HEK293 (cell line): ENCODE data around the gene EEF1A2.

Source experiments
- MZF1 ChIP-seq: fragments of 450-650 bp; formaldehyde crosslinking; IDR thresholded peaks from 2 replicates; pipeline ENCODE4 v1.5.1; 2017; ENCODE audit warnings: missing biosample characterization, missing genetic modification characterization, borderline replicate concordance
- RBAK ChIP-seq: fragments of 450-650 bp; formaldehyde crosslinking; IDR thresholded peaks from 2 replicates; pipeline ENCODE4 v1.5.1; 2016; ENCODE audit warnings: missing biosample characterization, missing genetic modification characterization
- SCRT2 ChIP-seq: fragments of 450-650 bp; formaldehyde crosslinking; IDR thresholded peaks from 2 replicates; pipeline ENCODE4 v1.5.1; 2016; ENCODE audit warnings: missing biosample characterization, missing genetic modification characterization
- SP2 ChIP-seq: fragments of 450-650 bp; formaldehyde crosslinking; IDR thresholded peaks from 2 replicates; pipeline ENCODE4 v1.5.1; 2016; ENCODE audit warnings: missing biosample characterization, missing genetic modification characterization
- YY1 ChIP-seq: fragments of 450-650 bp; formaldehyde crosslinking; IDR thresholded peaks from 2 replicates; pipeline ENCODE4 v1.5.1; 2018; ENCODE audit warnings: missing biosample characterization, missing genetic modification characterization
- ZBTB7A ChIP-seq: fragments of 450-650 bp; formaldehyde crosslinking; IDR thresholded peaks from 2 replicates; pipeline ENCODE4 v1.5.1; 2016; ENCODE audit warnings: low read depth, missing biosample characterization, missing genetic modification characterization
- ZBTB8A ChIP-seq: fragments of 450-650 bp; formaldehyde crosslinking; IDR thresholded peaks from 2 replicates; pipeline ENCODE4 v1.5.1; 2016; ENCODE audit warnings: missing biosample characterization, missing genetic modification characterization
- ZEB2 ChIP-seq: fragments of 450-650 bp; formaldehyde crosslinking; IDR thresholded peaks from 2 replicates; pipeline ENCODE4 v1.5.1; 2016; ENCODE audit warnings: missing biosample characterization, missing genetic modification characterization
- ZNF10 ChIP-seq: fragments of 450-650 bp; formaldehyde crosslinking; IDR thresholded peaks from 2 replicates; pipeline ENCODE4 v1.5.1; 2017; ENCODE audit warnings: missing biosample characterization, missing genetic modification characterization
- ZNF112 ChIP-seq: fragments of 450-650 bp; formaldehyde crosslinking; IDR thresholded peaks from 2 replicates; pipeline ENCODE4 v1.5.0; 2017; ENCODE audit warnings: missing biosample characterization, missing genetic modification characterization
- ZNF132 ChIP-seq: fragments of 450-650 bp; formaldehyde crosslinking; IDR thresholded peaks from 2 replicates; pipeline ENCODE4 v1.5.1; 2017; ENCODE audit warnings: missing biosample characterization, missing genetic modification characterization, borderline replicate concordance
- ZNF211 ChIP-seq: fragments of 450-650 bp; formaldehyde crosslinking; IDR thresholded peaks from 2 replicates; pipeline ENCODE4 v1.5.1; 2016; ENCODE audit warnings: low read depth, missing biosample characterization, missing genetic modification characterization
- ZNF266 ChIP-seq: fragments of 450-650 bp; formaldehyde crosslinking; IDR thresholded peaks from 2 replicates; pipeline ENCODE4 v1.5.1; 2016; ENCODE audit warnings: missing biosample characterization, missing genetic modification characterization, low read depth
- ZNF292 ChIP-seq: fragments of 450-650 bp; formaldehyde crosslinking; IDR thresholded peaks from 2 replicates; pipeline ENCODE4 v1.5.1; 2016; ENCODE audit warnings: low read depth, missing biosample characterization, missing genetic modification characterization, borderline replicate concordance
- ZNF335 ChIP-seq: fragments of 450-650 bp; formaldehyde crosslinking; conservative IDR thresholded peaks from 2 replicates; pipeline ENCODE4 v1.5.1; 2016; ENCODE audit warnings: missing biosample characterization, missing genetic modification characterization
- ZNF548 ChIP-seq: fragments of 450-650 bp; formaldehyde crosslinking; IDR thresholded peaks from 2 replicates; pipeline ENCODE4 v1.5.1; 2016; ENCODE audit warnings: missing biosample characterization, missing genetic modification characterization
- ZNF555 ChIP-seq: fragments of 450-650 bp; formaldehyde crosslinking; conservative IDR thresholded peaks from 2 replicates; pipeline ENCODE4 v1.5.1; 2017; ENCODE audit warnings: missing biosample characterization, mild to moderate bottlenecking, missing genetic modification characterization, inconsistent platforms
- ZNF561 ChIP-seq: fragments of 450-650 bp; IDR thresholded peaks from 2 replicates; pipeline ENCODE4 v1.5.1; 2018; ENCODE audit warnings: missing biosample characterization, missing genetic modification characterization, borderline replicate concordance
- ZNF629 ChIP-seq: fragments of 450-650 bp; formaldehyde crosslinking; IDR thresholded peaks from 2 replicates; pipeline ENCODE4 v1.5.1; 2017; ENCODE audit warnings: missing biosample characterization, missing genetic modification characterization
- ZNF76 ChIP-seq: fragments of 450-650 bp; formaldehyde crosslinking; IDR thresholded peaks from 2 replicates; pipeline ENCODE4; 2016; ENCODE audit warnings: low read depth, missing biosample characterization, missing genetic modification characterization, borderline replicate concordance
- ZXDB ChIP-seq: fragments of 450-650 bp; formaldehyde crosslinking; IDR thresholded peaks from 2 replicates; pipeline ENCODE4 v1.5.1; 2016; ENCODE audit warnings: missing biosample characterization, missing genetic modification characterization
- TF ChIP-seq, protein P1 (sequence below): fragments of 450-650 bp; formaldehyde crosslinking; IDR thresholded peaks from 2 replicates; pipeline ENCODE4 v1.5.1; 2016; ENCODE audit warnings: missing biosample characterization, missing genetic modification characterization
- TF ChIP-seq, protein P2 (sequence below): fragments of 450-650 bp; formaldehyde crosslinking; IDR thresholded peaks from 2 replicates; pipeline ENCODE4 v1.5.1; 2016; ENCODE audit warnings: missing biosample characterization, missing genetic modification characterization, borderline replicate concordance
- TF ChIP-seq, protein P3 (sequence below): fragments of 450-650 bp; formaldehyde crosslinking; IDR thresholded peaks from 2 replicates; pipeline ENCODE4 v1.5.1; 2017; ENCODE audit warnings: missing biosample characterization, mild to moderate bottlenecking, missing genetic modification characterization, moderate library complexity
- TF ChIP-seq, protein P4 (sequence below): fragments of 450-650 bp; formaldehyde crosslinking; IDR thresholded peaks from 2 replicates; pipeline ENCODE4 v1.5.1; 2016; ENCODE audit warnings: missing biosample characterization, missing genetic modification characterization
- TF ChIP-seq, protein P5 (sequence below): fragments of 450-650 bp; formaldehyde crosslinking; IDR thresholded peaks from 2 replicates; pipeline ENCODE4 v1.5.1; 2016; ENCODE audit warnings: missing biosample characterization, missing genetic modification characterization

The EEF1A2 gene

DNA sequence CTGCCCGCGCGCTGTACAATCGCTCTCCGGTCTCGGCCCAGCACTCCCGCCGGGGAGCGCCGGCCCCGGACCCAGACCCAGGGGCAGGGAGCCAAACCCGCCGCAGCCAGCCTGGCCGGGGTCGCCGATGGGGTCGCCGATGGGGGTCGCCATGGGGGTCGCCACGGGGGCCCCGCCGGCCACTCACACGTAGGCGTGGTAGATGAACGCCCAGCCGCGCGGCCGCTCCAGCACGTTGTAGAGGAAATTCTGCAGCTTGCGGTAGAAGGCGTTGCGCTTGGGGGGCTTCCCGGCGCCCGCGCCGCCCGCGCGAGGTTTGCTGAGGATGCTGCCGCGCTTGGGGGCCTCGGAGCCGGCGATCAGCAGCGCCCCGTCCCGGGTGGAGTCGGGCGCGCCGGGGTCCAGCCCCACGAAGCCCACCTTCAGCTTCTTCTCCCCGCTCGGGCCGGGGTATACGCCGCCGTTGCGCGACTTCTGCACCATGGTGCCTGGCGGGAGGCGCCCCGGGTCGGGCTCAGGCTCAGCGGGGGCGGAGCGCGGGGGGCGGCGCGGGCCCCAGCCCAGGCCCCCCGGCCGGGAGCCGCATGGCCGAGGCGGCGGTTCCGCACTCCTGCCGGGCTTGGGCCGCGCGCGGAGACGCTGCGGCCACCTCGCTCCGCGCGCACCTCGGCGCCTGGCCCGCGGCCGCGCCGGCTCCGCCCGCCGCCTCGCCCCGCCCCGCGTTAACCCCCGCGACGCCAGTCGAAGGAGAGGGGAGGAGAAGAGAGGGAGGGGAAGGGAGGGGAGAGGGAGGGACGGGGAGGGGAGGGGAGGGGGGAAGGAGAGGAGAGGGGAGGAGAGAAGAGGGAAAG, 26.7 kb downstream of the EEF1A2 start, which contains the start of gene KCNQ2 (continued):
- TF ChIP-seq, protein P1, sequence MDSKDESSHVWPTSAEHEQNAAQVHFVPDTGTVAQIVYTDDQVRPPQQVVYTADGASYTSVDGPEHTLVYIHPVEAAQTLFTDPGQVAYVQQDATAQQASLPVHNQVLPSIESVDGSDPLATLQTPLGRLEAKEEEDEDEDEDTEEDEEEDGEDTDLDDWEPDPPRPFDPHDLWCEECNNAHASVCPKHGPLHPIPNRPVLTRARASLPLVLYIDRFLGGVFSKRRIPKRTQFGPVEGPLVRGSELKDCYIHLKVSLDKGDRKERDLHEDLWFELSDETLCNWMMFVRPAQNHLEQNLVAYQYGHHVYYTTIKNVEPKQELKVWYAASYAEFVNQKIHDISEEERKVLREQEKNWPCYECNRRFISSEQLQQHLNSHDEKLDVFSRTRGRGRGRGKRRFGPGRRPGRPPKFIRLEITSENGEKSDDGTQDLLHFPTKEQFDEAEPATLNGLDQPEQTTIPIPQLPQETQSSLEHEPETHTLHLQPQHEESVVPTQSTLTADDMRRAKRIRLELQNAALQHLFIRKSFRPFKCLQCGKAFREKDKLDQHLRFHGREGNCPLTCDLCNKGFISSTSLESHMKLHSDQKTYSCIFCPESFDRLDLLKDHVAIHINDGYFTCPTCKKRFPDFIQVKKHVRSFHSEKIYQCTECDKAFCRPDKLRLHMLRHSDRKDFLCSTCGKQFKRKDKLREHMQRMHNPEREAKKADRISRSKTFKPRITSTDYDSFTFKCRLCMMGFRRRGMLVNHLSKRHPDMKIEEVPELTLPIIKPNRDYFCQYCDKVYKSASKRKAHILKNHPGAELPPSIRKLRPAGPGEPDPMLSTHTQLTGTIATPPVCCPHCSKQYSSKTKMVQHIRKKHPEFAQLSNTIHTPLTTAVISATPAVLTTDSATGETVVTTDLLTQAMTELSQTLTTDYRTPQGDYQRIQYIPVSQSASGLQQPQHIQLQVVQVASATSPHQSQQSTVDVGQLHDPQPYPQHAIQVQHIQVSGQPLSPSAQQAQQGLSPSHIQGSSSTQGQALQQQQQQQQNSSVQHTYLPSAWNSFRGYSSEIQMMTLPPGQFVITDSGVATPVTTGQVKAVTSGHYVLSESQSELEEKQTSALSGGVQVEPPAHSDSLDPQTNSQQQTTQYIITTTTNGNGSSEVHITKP (tag by site-specific recombination) = no peak
- no peak for TF ChIP-seq ZNF629 (tag by site-specific recombination)
- no peak for TF ChIP-seq ZNF10 (tag by site-specific recombination)
- TF ChIP-seq MZF1 (tag by site-specific recombination) = no peak
- no peak for TF ChIP-seq RBAK (tag by site-specific recombination)
- peak; percentile 40; the same call in 1 of the 2 replicates for TF ChIP-seq ZNF335 (tag by site-specific recombination)
- peak; percentile 83; the same call in 1 of the 2 replicates for TF ChIP-seq ZBTB7A (tag by site-specific recombination)
- TF ChIP-seq ZNF266 (tag by site-specific recombination) = no peak
- TF ChIP-seq, protein P2, sequence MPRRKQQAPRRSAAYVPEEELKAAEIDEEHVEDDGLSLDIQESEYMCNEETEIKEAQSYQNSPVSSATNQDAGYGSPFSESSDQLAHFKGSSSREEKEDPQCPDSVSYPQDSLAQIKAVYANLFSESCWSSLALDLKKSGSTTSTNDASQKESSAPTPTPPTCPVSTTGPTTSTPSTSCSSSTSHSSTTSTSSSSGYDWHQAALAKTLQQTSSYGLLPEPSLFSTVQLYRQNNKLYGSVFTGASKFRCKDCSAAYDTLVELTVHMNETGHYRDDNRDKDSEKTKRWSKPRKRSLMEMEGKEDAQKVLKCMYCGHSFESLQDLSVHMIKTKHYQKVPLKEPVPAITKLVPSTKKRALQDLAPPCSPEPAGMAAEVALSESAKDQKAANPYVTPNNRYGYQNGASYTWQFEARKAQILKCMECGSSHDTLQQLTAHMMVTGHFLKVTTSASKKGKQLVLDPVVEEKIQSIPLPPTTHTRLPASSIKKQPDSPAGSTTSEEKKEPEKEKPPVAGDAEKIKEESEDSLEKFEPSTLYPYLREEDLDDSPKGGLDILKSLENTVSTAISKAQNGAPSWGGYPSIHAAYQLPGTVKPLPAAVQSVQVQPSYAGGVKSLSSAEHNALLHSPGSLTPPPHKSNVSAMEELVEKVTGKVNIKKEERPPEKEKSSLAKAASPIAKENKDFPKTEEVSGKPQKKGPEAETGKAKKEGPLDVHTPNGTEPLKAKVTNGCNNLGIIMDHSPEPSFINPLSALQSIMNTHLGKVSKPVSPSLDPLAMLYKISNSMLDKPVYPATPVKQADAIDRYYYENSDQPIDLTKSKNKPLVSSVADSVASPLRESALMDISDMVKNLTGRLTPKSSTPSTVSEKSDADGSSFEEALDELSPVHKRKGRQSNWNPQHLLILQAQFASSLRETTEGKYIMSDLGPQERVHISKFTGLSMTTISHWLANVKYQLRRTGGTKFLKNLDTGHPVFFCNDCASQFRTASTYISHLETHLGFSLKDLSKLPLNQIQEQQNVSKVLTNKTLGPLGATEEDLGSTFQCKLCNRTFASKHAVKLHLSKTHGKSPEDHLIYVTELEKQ (tag by site-specific recombination) = no peak
- no peak for TF ChIP-seq ZNF112 (tag by site-specific recombination)
- TF ChIP-seq ZNF555 = no peak
- no peak for TF ChIP-seq ZEB2
- TF ChIP-seq ZXDB (tag by site-specific recombination) = no peak
- no peak for TF ChIP-seq ZNF548 (tag by site-specific recombination)
- no peak for TF ChIP-seq SCRT2 (tag by site-specific recombination)
- no peak for TF ChIP-seq ZNF292 (tag by site-specific recombination)
- no peak for TF ChIP-seq ZNF132 (tag by site-specific recombination)
- TF ChIP-seq ZNF211 = no peak
- TF ChIP-seq, protein P3, sequence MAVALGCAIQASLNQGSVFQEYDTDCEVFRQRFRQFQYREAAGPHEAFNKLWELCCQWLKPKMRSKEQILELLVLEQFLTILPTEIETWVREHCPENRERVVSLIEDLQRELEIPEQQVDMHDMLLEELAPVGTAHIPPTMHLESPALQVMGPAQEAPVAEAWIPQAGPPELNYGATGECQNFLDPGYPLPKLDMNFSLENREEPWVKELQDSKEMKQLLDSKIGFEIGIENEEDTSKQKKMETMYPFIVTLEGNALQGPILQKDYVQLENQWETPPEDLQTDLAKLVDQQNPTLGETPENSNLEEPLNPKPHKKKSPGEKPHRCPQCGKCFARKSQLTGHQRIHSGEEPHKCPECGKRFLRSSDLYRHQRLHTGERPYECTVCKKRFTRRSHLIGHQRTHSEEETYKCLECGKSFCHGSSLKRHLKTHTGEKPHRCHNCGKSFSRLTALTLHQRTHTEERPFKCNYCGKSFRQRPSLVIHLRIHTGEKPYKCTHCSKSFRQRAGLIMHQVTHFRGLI (tag by site-specific recombination) = peak; percentile 73
- TF ChIP-seq SP2 = no peak
- TF ChIP-seq, protein P4, sequence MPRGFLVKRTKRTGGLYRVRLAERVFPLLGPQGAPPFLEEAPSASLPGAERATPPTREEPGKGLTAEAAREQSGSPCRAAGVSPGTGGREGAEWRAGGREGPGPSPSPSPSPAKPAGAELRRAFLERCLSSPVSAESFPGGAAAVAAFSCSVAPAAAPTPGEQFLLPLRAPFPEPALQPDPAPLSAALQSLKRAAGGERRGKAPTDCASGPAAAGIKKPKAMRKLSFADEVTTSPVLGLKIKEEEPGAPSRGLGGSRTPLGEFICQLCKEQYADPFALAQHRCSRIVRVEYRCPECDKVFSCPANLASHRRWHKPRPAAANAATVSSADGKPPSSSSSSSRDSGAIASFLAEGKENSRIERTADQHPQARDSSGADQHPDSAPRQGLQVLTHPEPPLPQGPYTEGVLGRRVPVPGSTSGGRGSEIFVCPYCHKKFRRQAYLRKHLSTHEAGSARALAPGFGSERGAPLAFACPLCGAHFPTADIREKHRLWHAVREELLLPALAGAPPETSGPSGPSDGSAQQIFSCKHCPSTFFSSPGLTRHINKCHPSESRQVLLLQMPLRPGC = no peak
- peak; percentile 89 for TF ChIP-seq ZBTB8A (tag by site-specific recombination)
- TF ChIP-seq, protein P5, sequence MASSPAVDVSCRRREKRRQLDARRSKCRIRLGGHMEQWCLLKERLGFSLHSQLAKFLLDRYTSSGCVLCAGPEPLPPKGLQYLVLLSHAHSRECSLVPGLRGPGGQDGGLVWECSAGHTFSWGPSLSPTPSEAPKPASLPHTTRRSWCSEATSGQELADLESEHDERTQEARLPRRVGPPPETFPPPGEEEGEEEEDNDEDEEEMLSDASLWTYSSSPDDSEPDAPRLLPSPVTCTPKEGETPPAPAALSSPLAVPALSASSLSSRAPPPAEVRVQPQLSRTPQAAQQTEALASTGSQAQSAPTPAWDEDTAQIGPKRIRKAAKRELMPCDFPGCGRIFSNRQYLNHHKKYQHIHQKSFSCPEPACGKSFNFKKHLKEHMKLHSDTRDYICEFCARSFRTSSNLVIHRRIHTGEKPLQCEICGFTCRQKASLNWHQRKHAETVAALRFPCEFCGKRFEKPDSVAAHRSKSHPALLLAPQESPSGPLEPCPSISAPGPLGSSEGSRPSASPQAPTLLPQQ (tag by site-specific recombination) = no peak
- no peak for TF ChIP-seq ZNF76
- TF ChIP-seq YY1 (tag by site-specific recombination) = no peak
- TF ChIP-seq ZNF561 (tag by site-specific recombination) = peak; percentile 62; the same call in 1 of the 2 replicates
- TF ChIP-seq, all 188 proteins: peak for 15
